Erythroblast (primary cell): ENCODE results near the gene FSTL4.

Source experiments
- DNase-seq, 2 experiments: peaks; one replicate each; lab custom pipeline; 2025; lab: John Stamatoyannopoulos, UW
- GATA1 ChIP-seq: IDR thresholded peaks from 2 replicates; pipeline ENCODE4 v1.6.1; 2011; ENCODE audit warnings: low read depth, mild to moderate bottlenecking, control low read depth, low read length, moderate library complexity
- POLR2A ChIP-seq: IDR thresholded peaks from 2 replicates; pipeline ENCODE4 v1.6.1; 2011; ENCODE audit warnings: mild to moderate bottlenecking, low read length

Gene FSTL4

DNA sequence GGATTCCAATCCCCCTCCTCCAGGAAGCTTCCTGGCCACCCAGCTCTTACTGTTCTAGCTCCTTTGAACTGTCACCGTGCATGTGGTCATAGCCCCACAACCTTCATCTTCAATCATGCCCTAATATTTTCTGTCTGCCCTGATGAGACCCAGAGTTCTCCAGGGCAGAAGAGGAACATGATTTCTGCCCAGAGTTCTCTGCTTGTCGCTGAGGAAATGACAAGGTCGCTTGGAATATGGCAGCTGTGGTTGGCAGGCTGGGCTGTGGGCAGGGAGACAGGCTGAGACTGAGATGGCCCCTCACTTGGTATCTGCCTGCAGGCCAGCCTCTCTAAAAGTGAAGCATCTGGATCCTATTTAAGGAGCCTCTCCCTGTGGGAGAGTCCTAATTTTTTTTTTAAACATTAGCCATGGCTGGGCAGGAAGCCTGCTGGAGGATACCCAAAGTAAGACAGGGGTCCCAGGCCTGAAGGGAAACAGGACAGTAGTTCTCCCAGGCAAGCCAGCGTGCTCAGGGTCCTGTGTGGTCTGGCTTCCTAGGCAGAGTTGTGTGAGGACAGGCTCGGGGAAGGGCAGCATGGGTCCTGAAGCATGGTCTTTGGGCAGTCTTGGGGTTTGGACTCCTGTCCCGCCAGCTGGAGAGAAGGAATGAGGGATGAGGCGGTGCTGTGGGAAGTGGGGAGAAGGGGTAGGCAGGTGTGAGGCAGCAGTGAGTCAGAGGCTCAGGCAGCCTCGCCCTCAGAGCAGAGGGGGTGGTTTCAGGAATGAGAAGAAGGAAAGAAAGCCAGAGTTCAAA is 242.1 kb downstream of the FSTL4 start:
- DNase-seq = no peak
- TF ChIP-seq GATA1 = no peak
- no peak for TF ChIP-seq POLR2A

DNA sequence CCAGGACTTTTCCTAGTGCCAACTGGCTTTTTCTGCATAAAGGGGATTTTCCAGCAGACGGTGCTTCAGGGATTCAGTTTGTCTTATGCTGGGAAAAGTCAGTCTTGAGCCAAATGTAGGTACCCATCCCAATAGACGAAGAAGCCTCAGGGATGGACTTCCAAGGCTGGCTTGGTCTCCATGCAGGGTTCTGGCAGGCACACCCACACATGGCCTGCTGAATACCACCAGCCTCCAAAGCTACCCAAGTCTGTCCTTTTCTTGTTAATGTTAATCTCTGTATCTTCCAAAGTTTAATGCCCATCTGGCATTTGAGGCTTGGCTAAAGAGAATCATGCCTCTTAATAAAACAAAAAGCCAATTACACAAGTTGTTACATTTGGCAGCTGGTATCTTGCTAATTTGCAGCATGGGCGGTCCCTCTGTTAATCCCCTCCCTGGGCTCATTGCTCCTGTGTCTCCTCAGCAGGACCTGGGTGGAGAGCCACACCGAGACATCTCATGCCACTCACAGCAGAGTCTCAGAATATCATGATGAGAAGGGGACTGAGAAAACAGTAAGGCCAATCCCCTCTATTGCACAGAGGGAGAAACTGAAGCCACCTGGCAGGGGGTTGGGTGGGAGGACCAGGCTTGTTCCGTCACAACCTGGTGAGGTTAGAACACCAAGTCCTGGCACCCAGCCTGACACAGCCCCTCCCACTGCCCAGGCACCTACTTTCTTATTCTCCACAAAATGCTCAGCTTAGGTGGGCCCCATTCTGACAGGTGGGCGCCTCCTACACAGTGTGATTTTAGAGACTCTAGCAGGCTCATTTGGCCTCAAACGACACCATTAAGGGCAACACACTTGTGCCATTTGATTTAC is 243.2 kb downstream of the FSTL4 start:
- TF ChIP-seq GATA1 (no peak), POLR2A (no peak)
- no peak for DNase-seq

DNA sequence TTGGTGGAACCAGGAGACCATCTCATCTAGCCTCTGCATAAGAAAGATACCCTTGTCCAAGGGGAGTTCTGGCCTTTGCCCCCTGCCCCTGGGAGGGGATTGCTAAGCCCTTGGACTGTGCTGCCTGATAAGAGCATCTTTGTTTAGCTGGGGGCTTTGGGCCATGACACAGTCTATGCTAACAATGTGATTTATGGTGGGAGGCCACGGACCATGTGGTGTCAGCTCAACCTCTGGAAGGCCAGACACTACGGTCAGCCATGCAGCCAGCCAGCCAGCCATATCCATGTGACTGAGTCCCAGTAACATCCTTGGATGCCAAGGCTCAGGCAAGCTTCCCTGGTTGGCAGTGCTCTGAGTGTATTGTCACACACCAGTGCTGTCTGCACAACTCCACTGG is 244.4 kb downstream of the FSTL4 start:
- DNase-seq = no peak
- TF ChIP-seq POLR2A (no peak), GATA1 (no peak)

DNA sequence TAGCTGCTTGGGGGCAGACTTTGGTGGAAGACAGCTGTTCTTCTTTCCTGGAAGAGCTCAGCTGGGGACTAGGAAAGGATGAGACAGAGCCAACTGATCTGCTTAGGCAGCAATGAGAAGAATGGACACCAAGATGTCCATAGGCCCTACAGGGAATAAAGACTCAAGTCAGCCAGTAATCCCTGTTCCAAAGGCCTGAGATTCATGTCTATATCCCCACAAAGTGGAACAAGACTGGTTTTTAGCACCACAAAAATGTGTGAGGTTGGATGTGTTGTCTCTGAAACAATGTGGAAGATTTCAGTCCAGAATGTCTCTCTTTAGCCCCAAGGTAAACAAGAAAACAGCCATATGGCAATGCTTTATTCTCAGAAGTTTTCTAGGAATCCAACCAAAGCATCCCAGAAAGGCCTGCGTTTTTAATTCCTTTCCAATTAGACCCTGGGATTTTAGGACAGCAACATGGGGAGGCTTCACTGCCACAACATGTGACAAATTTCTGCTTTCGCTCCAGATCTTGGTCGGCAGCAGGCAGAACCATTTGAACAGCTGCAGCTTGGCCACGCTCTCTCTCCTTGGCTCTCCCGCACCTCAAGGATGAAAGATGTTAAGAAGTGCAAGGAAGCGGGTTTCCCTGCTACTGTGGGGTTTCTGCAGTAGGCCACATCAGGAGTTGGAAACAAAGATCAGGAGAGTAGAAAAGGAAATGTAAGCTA is 245.1 kb downstream of the FSTL4 start:
- TF ChIP-seq GATA1 = no peak
- no peak for TF ChIP-seq POLR2A
- no peak for DNase-seq

DNA sequence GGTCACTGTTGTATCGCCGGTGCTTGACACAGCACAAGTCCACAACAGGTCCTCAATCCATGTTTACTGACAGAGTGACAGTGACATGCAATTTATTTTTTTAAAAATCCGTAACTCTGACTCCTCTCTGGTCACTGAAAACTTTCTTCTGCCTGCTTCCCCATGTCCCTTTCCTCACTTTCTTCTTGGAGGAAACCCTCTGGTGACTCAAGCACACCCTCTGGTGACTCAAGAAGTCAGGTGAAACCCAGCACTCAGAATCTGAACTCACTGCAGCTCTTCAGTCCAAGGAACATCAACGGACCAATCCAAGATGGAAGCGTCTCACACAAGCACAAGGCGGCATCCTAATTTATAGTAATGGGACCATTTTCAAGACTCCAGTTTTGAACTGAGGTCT is 245.9 kb downstream of the FSTL4 start:
- no peak for TF ChIP-seq POLR2A
- TF ChIP-seq GATA1 = no peak
- no peak for DNase-seq

DNA sequence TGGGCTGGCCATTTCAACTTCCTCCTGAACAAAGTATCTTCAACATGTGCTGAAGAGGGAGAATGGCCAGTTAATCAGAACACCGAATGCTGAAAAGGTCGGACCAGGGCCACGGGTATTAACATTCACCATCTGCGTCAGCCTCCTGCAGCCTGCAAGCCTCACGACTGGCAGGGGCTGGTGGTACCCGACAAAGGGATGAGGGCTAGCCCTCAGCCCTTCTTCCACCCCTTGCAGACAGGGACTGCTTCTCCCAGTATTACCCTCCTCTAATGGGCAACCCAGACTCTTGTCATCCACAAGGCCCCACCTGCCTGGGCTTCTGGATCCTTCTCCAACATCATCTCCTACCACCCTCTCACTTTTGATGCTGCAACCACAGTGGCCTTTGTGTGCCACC is 246.6 kb downstream of the FSTL4 start:
- TF ChIP-seq GATA1 (no peak), POLR2A (no peak)

DNA sequence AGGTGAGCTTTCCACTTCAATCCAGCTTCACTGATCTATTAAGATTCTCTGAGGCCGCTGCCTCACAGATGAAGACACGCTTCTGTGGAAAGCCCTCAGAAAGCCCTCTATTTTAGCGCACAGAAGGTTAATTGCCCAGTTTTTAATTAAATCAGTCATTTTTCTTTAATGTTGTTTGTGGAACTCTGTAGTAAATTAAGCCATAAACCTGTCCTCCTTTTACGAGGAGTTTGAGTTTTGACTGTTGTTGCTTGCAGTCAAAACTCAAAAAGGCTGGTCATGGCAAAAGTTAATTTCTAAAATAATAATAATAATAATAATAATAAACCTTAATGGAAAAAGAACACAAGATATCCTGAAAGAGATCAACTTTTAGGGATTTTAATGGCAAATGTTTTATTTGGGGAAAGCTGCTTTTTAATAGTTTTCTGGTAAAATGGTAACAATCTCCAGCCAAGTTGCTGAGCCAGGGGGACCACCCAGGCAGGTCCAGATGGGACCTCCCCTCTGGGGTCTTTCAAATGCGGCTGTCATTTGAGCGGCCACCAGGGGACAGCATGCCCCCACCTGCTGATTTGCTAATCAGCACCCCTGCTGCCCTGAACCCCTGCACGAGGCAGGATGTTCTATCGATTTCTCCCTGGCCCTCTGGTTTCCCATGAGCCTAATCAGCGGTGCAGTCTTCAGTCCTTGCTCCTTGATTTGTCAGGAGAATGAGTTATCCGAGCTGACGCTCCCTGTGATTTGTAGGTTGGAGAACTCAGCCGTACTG is 247.2 kb downstream of the FSTL4 start:
- TF ChIP-seq GATA1 = no peak
- no peak for TF ChIP-seq POLR2A
- peak in 1 of 2 experiments; percentile 9 for DNase-seq

More for the DNA sequence above, 246.6 kb downstream of the FSTL4 start:
- no peak for DNase-seq

DNA sequence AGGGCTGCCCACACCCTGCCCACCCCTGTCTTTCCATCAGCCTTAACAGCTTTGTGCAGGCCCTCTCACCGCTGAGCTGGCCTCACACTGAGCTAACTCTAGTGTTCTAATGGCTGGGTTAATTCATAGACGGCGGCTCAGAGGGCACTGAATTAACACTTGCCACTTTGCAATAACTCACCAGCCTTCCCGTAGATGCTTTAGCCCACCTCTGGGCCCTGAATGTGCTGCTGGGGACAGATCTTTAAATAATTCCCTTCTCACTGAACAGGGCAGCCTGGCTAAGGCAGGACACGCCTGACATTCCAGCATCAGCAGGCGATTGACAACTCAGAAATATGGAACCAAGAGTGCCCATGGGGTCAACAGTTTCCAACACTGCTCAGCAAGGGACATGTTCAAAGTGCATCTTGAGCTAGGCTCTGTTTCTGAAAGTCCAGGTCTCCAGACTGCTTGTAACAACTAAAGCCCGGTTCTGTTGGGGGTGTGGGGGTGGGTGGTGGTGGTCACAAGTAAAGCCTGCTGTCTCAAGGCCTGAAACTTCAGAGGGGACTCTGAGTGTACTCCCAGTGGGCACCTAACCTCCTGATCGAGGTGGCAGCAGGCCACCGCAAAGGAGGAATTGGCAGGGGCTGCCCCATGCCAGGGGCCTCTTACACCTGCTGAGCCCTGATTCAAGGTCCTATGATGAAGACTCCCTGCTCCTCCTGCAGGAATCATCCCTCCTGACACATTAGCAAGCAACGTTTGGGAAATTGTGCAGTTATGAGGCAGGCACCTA is 248.3 kb downstream of the FSTL4 start:
- no peak for DNase-seq
- TF ChIP-seq GATA1 (no peak), POLR2A (no peak)

DNA sequence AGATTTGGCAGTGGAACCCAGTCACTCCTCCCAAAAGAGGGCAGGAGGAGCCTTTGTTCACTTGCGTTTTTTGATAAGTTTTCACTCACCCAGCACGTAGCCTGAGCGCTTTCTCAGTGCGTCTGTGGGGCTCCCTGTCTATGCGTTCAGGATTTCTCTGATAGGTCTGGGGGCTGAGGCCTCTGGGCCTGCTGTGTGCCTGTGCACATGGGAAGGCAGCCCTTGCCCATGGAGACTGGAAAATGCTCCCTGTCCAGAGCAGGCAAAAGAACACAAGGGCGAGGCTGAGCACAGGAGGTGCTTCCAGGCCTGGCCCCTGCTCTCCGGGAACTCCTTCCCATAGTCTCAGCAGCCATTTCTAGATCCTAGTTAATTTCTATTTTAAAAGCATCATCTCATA is 249.9 kb downstream of the FSTL4 start:
- DNase-seq = no peak
- no peak for TF ChIP-seq GATA1
- TF ChIP-seq POLR2A = no peak

DNA sequence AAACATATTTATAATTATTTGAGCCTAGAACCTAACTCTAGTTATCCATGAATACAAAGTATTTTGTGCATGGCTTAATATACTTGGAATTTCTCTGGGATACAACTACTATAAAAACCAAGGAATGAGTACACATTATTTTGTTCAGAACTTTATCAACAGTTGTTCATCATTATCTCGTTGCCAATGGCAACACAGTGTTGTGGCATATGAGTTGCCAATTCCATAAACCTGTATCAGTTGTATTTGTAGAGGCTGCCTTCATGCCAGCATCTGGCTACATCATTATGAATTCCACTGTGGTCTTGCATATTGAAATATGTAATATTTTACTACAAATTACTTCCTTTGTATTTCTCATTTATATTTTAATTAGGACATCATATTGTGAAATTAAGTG is 250.4 kb downstream of the FSTL4 start:
- peak in 1 of 2 experiments; percentile 7 for DNase-seq
- TF ChIP-seq POLR2A = no peak
- no peak for TF ChIP-seq GATA1

DNA sequence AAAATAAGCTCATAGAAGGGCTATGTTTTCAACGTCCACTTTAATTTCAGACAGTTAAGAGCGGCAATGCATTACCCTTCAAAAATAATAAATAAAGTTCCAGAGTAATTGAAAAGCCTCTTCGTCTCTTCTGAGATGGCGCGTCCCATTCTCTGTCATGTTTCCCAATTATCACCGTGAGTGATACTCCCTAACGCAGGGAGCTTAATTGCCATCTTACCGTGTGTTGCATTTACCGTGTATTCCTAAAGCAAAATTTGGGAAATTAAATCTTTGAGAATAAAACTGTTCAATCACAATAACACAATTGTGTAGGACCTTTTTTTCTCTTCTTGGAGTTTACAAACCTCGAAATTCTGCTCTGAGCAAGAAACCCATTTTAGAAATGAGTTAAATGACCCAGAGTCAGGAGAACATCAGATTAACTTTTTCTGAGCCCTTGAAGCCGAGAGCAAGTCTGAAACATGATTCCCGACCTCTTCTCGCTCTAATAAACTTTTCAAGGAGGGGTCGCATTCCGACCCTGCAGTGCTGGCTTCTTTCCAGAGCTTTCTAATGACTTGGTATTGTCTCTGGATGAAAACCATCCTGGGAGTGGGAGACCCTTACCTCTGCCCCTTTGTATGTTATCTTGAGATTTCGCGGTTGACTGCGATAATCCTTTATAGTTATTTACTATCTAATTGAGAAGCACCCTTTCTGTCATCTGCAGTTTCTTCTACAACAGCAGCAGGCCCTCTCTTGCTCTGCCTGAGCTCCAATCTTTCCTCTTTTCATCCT is 251.5 kb downstream of the FSTL4 start:
- DNase-seq = no peak
- no peak for TF ChIP-seq POLR2A
- no peak for TF ChIP-seq GATA1
